Endometrium (tissue), 2 donors: ENCODE data around the gene PKD1.
"Not testable (repeated sequence)": the region's sequence is repeated elsewhere in the genome, so short reads cannot be mapped to it uniquely, and the experiment has no call there.

Experiments used
- FAIRE-seq: peaks from 2 replicates; lab custom pipeline; 2012; peaks lifted over from hg19 to GRCh38; lab: Jason Lieb, UNC
- donor health status: control.
- donor health status: control.

The PKD1 gene

DNA sequence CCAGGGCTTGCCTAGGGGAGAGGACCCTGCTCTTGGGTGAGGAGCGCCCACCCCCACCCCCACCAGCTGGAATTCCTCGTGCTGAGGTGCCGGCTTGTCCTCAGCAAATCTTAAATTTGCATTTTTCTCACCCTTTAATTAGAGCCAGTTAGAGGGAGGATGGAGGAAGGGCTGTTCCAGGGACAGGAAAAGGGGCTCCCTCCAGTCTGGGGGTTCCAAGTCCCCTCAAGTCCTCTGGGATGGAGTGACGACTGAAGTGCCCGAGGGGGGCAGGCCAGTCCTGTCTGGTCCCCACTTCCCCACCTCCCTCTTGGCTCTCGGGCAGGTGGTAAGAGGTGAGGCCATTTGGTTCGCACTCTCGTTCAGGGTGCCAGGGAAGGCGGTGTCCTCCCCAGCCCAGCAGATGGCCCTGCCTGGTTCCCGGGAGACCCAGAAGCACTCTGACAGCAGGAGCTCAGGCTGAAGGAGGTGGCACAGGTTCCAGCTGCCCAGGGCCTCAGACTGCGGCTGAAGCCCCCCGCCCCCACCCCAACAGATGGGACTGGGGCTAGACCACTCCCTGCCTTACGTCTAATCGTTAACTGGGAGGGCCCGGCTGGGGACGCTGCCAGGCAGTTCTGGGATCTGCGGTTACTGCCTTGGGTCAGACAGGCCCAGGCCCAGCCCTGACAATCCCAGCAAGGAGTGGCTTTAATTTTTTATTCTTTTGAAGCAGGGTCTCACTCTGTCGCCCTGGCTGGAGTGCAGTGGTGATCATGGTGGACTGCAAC is 14.9 kb upstream of the PKD1 start:
- FAIRE-seq = no peak

GRCh38 chr16:2149630-2150417 is 14.1 kb upstream of the PKD1 start:
- no peak for FAIRE-seq

- no peak for FAIRE-seq
Observed at GRCh38 chr16:2148714-2149629, 13.3 kb upstream of the PKD1 start.

GRCh38 chr16:2147981-2148671 is 12.4 kb upstream of the PKD1 start, which contains the start of gene RAB26:
Gene RAB26 (plus strand): TSS chr16:2148625. CDS start chr16:2148784, 159 bp downstream.
- no peak for FAIRE-seq

DNA sequence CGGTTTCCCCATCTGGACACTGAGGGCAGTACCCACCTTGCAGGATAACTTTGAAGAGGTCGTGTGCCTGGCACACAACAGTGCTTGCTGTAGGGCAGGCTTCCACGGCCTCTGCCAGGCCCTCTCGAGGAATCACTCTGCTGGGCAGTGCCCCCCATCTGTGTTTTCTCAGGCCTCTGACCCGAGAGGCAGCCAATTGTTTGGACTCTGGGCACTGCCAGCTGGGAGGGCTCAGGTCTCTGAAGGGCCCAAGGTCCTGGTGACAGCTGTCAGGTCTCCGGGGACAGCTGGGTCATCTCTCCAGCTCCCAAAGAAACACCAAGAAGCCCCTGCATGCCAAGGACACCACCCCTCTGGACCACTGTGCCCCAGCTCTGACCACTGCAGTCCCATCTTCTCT is 11.7 kb upstream of the PKD1 start:
- FAIRE-seq = no peak

GRCh38 chr16:2145843-2146242 is 10.1 kb upstream of the PKD1 start:
- FAIRE-seq = no peak

DNA sequence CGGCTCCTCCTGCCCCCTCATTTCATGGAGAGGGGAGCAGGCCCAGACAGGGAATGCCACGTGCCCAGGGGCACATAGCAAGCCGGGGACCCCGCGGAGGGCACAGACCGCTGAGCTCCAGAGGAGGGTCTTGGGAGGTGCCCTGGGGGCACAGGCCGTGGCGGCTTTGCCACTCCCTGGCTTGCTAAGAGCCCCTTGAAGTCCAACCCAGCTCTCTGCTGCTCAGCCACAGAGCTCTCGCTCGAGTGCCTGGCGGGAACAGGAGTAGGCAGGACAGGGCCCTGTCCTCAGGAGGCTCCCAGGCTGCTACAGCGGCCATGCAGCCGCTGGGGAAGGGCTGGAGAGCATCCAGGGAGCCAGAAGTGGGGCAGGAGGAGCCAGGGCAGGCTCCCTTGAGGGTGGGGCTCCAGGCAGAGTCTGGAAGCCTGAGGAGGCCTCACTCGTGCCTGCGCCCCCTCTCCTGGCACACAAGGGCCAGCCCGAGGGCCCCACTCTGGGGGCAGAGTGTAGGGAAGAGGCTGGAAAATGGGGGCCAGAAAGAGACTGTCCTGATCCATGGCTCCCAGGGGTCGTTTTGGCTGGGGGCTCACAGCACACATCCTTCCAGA is 8.3 kb upstream of the PKD1 start:
- FAIRE-seq = no peak

DNA sequence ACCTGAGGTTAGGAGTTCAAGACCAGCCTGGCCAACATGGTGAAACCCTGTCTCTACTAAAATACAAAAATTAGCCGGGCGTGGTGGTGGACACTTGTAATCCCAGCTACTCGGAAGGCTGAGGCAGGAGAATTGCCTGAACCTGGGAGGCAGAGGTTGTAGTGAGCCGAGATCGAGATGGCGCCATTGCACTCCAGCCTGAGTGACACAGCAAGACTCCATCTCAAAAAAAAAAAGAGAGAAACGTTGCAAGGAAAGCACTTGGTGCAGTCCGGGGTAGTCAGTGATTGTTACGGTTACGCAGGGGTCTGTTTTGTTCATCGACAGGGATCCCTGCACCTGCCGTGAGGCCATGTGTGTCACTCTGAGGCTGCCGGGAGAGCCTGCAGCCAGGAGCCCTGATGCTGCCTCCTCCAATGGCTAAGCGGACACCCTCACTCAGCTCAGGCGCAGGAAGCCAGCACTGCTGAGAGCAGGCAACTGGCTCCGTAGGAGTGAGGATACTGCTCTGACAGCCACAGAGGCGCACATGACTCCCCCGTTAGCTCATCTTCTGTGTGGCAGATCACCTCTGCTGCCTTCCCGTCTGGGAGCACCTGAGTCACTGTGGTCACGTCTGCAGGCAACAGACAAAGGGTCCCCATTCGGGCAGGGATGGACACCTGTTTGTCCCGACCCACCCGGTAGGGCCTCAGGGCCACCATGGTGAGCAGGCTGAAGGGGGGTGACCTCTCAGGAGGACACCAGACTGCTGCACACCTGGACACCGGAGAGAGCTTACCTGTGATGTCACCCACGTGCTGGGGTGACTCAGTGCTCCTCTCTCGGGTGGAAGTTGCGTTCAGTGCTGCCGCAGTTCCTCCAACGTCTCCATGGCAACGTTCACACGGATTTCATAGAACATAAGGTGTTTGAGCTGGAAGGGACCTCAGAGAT is 7.5 kb upstream of the PKD1 start:
- no peak for FAIRE-seq

DNA sequence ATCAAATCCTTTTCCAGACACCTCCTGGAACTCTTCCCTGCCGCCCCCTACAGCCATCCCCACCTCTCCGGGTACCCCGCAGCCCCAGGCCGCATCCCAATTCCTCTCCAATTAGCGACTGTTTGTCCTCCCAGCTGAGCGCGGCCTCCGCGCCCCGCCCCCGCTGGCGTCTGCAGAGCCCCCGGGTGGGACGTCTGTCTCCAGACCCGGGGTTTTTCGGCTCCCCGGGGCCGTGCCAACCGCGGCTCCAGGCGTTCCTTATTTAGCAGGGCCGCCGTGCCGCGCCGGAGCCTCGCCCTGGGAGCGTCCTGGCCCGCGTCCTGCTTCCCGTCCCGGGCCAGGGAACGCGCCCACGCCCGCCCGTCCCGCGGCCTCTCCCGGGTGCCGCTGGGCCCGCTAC is 627 bp downstream of the PKD1 start:
- not testable (repeated sequence) for FAIRE-seq

DNA sequence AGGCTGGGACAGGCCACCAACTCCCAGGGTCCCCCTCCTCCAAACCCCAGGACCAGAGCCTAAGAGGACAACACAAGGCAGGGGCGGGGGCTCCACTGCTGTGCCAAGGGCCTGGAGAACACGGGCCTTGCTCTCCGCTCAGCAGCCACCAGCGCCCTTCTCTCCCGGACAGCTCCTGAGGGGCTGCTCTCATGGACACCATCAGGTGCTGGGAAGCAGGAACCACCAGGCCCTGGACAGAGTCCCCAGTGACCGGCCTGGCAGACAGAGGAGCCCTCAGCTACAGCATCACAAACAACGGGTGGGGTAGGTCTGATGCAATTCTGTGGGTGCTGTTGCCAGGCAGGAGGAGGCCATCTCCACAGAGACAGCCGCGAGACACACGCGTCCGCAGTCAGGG is 1.9 kb downstream of the PKD1 start:
- not testable (repeated sequence) for FAIRE-seq

GRCh38 chr16:2129890-2130447 is 5.7 kb downstream of the PKD1 start:
- not testable (repeated sequence) for FAIRE-seq

DNA sequence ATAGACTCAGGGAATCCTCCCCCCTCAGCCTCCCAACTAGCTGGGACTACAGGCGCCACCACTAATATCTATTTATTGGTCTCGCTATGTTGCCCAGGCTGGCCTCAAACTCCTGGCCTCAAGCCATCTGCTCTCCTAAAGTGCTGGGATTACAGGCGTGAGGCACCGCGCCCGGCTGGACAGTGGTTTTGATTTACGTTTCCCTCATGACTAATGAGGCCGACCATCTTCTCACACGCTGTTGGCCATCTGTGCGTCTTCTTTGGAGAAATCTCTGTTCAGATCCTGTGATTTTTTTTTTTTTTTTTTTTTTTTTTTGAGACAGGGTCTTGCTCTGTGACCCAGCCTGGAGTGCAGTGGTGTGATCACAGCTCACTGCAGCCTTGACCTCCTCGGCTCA is 6.4 kb downstream of the PKD1 start:
- not testable (repeated sequence) for FAIRE-seq

- FAIRE-seq = not testable (repeated sequence)
Observed at GRCh38 chr16:2127630-2128280, 7.9 kb downstream of the PKD1 start.

DNA sequence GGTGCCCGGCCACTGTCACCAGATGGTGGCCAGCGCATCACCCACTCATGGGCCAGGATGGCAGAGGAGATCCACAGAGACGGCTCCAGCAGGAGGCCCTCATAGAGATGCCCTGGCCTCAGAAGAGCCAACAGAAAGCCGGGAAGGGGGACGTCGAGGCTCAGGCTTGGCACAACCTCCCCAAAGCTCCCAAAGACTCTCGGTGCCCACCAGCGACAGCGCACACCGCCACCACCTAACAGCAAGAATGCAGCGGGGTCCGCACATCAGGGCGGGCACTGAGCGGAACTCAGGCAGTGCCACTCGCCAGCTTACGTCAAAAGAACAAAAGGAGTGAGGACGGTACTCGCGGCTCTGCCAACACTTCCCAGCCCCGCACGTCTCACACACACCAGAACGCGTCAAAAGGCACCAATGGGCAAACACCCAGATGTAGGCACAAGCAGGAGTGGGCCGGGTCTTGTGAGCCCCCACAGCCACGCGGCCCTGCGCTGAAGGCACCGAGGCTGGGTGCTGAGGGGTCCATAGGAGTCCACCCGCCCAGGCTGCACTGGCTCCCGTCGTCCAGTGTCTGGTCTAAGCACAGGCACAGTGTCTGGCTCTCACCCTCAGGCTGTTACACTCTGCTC is 8.7 kb downstream of the PKD1 start:
- FAIRE-seq = not testable (repeated sequence)

DNA sequence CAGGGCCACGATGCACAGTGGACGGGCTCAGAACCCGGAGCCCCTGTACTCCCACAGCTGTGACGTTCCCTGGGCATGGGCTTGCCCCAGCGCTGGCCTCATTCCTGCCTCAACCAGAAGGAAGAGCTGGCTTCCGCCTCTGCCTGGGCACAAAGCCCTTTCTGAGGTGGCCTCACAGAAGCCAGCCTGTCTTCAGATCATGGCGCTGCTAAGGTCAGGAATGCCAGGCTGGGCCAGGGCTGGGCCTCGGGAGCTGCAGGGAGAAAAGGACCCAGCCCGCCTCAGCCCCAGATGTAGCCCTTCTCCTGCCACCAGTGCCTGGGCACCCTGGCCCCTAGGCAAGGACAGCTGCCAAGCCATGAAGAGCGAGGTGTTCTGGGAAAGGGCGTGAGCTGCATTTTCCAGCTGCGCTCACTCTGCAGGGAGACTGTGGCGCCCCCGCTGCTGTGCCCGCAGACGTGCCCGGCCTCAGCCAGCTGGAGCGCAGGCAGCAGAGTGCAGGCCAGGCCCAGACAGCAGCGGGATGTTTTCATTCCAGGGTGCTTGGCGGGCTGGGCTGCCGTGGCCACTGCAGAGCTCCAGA is 9.4 kb downstream of the PKD1 start:
- not testable (repeated sequence) for FAIRE-seq

- not testable (repeated sequence) for FAIRE-seq
Observed at GRCh38 chr16:2125609-2126008, 10.1 kb downstream of the PKD1 start.

DNA sequence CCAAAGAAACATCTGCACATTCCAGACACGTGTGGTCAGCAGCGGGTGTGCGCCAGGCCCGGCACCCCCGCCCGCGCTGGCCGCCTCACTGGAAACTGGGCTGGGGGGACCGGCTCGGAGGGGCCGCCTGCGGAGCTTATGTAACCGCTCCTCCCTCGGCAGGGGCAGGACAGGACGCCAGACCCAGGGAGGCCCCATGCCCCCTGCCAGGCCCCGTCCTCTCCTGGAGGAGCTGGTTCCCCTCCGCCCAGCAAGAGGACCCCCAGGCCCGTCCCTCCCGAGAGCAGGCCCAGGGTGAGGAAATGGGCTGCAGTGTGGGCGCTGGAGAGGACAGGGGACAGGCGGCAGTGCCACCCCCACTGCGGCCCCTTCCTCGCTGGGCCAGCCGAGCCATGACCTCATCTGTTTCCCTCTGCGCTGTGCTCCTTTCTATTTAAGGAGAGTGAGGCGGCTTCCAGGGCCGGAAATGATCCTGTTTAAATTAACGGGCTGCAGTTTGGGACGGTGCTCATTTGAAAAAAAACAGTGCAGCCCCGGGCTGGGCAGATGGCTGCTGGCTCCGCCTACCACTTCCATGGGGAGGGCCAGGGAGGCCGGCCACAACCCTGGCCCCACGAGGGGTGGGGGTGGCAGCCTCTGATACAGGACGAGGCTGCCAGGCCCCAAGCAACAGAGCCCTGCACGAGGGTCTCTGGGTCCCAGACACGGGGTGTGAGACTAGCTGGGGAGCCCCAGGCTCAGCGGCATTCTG is 10.8 kb downstream of the PKD1 start:
- not testable (repeated sequence) for FAIRE-seq

- not testable (repeated sequence) for FAIRE-seq
Observed at GRCh38 chr16:2124377-2124693, 11.4 kb downstream of the PKD1 start.
